ENCODE results near the gene IFT88.

IFT88 gene

DNA sequence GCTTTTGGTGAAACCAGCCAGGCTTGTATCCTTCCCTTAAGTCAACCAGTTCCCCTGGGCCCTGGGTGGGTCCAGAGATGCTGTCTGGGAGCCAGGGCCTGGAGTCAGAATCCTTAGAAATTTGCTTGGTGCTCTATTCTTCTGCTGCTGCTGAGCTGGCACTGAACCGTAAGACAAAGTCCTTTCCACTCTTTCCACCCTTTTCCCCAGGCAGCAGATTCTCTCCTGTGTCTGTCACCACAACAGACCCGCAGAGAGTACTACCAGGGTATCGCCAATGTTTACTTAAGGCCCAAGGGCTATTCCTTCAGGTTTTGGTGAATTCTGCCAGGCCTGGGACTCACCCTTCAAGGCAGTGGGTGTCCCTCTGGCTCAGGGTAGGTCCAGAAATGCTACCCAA lies 12.2 kb downstream of the IFT88 start:
- H3K4me3 ChIP-seq (ENCODE audit: low read depth, low read length) = no peak overlapping the region
- TF ChIP-seq, protein P1, sequence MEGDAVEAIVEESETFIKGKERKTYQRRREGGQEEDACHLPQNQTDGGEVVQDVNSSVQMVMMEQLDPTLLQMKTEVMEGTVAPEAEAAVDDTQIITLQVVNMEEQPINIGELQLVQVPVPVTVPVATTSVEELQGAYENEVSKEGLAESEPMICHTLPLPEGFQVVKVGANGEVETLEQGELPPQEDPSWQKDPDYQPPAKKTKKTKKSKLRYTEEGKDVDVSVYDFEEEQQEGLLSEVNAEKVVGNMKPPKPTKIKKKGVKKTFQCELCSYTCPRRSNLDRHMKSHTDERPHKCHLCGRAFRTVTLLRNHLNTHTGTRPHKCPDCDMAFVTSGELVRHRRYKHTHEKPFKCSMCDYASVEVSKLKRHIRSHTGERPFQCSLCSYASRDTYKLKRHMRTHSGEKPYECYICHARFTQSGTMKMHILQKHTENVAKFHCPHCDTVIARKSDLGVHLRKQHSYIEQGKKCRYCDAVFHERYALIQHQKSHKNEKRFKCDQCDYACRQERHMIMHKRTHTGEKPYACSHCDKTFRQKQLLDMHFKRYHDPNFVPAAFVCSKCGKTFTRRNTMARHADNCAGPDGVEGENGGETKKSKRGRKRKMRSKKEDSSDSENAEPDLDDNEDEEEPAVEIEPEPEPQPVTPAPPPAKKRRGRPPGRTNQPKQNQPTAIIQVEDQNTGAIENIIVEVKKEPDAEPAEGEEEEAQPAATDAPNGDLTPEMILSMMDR (IDR thresholded peaks at IDR 0.05; ENCODE audit: control insufficient read depth, extremely low read depth, insufficient read depth) = no peak
- DNase-seq (ENCODE audit: low read depth) = no peak

DNA sequence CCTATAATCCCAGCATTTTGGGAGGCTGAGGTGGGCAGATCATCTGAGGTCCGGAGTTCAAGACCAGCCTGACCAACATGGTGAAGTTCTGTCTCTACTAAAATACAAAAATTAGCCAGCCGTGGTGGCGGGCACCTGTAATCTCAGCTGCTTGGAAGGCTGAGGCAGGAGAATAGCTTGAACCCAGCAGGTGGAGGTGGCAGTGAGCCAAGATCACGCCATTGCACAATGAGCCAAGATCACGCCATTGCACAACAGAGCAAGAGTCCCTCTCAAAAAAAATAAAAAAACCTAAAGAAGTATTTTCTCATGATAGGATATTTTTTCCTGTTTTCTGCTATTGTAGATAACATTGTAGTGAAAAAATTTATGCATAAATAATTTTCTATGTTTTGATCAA lies 13.3 kb downstream of the IFT88 start:
- TF ChIP-seq, protein P1 (IDR thresholded peaks at IDR 0.05; ENCODE audit: control insufficient read depth, extremely low read depth, insufficient read depth) = no peak
- no peak overlapping the region for H3K4me3 ChIP-seq (ENCODE audit: low read depth, low read length)
- DNase-seq (ENCODE audit: low read depth) = no peak

DNA sequence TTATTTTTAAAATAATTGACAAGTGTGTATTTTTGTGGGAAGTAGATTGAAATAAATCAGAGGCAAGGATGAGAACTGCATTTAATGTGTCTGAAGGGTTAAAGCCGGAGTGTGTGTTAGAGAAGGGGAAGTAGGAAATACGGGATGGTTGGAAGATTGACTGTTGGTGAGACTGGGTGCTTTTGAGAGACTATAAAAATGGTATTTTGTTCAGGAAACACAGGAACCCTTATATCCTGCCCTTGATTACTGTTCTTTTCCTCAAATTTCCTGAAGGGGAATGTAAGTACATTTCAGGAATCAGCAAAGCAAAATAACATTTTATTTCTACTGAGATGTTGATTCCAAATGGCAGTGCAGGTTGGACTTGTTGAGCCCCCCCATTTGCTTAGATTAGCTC lies 15.1 kb downstream of the IFT88 start:
- no peak for DNase-seq (ENCODE audit: low read depth)
- TF ChIP-seq, protein P1 (IDR thresholded peaks at IDR 0.05; ENCODE audit: control insufficient read depth, extremely low read depth, insufficient read depth) = no peak
- no peak overlapping the region for H3K4me3 ChIP-seq (ENCODE audit: low read depth, low read length)

DNA sequence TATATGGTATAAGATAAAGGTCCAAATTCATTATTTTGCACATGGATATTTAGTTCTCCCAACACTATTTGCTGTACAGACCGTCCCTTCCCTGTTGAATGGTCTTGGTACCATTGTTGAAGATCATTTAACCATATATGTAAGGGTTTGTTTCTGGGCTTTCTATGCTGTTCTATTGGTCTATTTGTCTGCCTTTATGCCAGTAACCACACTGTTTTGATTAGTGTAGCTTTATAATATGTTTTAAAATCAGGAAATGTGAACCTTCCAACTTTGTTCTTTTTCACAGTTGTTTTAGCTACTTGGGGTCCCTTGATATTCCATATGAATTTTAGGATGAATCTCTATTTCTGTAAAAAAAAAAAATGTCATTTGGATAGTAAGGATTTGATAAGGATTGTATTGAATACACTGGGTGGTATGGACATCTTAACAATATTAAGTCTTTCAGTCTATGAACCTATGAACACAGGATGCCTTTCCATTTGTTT lies 16.9 kb downstream of the IFT88 start:
- TF ChIP-seq, protein P1 (IDR thresholded peaks at IDR 0.05; ENCODE audit: control insufficient read depth, extremely low read depth, insufficient read depth) = no peak
- no peak for DNase-seq (ENCODE audit: low read depth)
- H3K4me3 ChIP-seq (ENCODE audit: low read depth, low read length) = no peak overlapping the region

DNA sequence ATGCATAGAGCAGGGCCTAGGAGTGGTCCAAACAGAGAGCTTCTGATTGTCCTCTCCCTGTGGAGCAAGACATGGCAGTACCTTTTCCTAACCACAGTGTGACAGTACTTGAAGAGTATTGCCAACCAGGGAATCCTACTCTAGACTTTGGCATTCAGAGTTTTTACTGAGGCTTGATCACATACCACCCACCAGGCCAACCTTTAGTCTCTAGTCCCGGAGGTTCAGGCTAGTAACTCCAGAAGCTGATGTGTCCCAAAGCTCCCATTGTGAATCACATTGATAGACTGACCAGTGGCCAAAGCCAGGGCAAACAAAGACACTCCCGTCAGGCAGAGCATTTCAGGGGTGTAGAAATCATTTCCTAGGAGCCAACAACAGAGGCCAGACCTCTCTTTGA lies 18.4 kb downstream of the IFT88 start:
- DNase-seq (ENCODE audit: low read depth) = no peak
- H3K4me3 ChIP-seq (ENCODE audit: low read depth, low read length) = no peak overlapping the region
- TF ChIP-seq, protein P1 (IDR thresholded peaks at IDR 0.05; ENCODE audit: control insufficient read depth, extremely low read depth, insufficient read depth) = no peak

DNA sequence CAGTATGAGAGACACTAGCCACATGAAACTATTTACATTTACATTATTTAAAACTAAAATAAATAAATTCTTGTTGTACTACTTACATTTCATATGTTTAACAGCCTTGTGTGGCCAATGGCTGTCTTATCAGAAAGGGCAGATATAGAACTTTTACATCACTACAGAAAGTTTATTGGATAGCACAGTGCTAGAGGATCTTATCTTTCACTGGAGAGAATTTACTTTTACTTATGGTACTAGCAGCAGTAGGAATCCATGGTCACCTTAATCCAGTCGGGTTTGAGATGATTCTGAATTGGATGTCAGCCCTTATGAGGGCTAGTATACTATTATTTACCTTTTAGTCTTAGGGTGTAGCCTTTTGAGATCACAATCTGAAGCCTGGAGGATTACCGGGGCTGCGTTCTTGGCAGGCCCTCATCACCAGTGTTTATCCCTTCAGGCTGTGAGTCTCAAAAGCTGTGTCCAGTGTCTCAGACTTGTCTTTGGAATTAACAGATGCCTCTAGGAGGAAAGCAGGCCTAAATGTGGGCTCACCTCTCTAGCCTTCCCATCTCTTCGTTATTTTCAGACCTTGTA lies 21.7 kb downstream of the IFT88 start:
- DNase-seq (ENCODE audit: low read depth) = no peak
- TF ChIP-seq, protein P1 (IDR thresholded peaks at IDR 0.05; ENCODE audit: control insufficient read depth, extremely low read depth, insufficient read depth) = no peak
- no peak overlapping the region for H3K4me3 ChIP-seq (ENCODE audit: low read depth, low read length)

DNA sequence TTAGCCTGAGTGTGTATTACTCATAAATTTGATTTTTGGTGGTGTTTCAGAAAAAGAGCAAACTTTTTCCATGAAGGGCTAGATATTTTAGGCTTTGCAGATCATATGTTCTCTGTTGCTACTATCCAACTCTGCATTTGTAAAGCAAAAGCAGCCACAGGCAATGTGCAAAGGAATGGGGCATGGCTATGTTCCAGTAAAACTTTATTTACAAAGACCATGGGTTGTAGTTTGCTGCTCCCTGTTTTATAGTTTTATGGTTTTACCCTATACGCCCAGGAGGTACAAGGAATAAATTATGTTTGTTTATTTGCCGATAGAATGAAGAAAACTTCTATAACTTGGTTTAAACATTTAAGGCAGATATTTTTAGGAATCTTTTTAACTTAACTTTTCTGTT lies 23.6 kb downstream of the IFT88 start:
- no peak for DNase-seq (ENCODE audit: low read depth)
- H3K4me3 ChIP-seq (ENCODE audit: low read depth, low read length) = no peak overlapping the region
- TF ChIP-seq, protein P1 (IDR thresholded peaks at IDR 0.05; ENCODE audit: control insufficient read depth, extremely low read depth, insufficient read depth) = no peak
